HAP-1 (cell line): ENCODE data around the gene RER1.
A peak's percentile ranks its signal among the peaks of the same experiment; 100 is the strongest.

Experiments used
- DNase-seq, 2 experiments: peaks; one replicate each; pipeline ENCODE4 v3.0.0-alpha.2; 2016 to 2020; ENCODE audit warnings: low spot score in 2 of 2
- H3K27me3 ChIP-seq: fragments of 250-450 bp; sonication (Bioruptor Pico); 2 replicates; pipeline ENCODE4 v1.5.1; 2020; ENCODE audit warnings: low read depth, mild to moderate bottlenecking, moderate library complexity
- H3K36me3 ChIP-seq: fragments of 250-450 bp; sonication (Bioruptor Pico); replicated peaks from 2 replicates; pipeline ENCODE4 v1.5.1; 2020; ENCODE audit warnings: mild to moderate bottlenecking
- H3K4me1 ChIP-seq: fragments of 250-450 bp; sonication (Bioruptor Pico); 2 replicates; pipeline ENCODE4 v1.5.1; 2020; ENCODE audit warnings: mild to moderate bottlenecking
- H3K4me3 ChIP-seq: fragments of 250-450 bp; sonication (Bioruptor Pico); 2 replicates; pipeline ENCODE4 v1.5.1; 2020; ENCODE audit warnings: mild to moderate bottlenecking, moderate library complexity
- H3K9me3 ChIP-seq: fragments of 250-450 bp; sonication (Bioruptor Pico); 2 replicates; pipeline ENCODE4 v1.5.1; 2020; ENCODE audit warnings: mild to moderate bottlenecking, moderate library complexity
- in situ Hi-C: fragments of 300-500 bp; cut with MboI; formaldehyde crosslinking; loops from 3 replicates; pipeline ENCODE4 v1.14.3; 2020; ENCODE audit warnings: low sequenced_read_pairs, inconsistent platforms, mixed read lengths

The RER1 gene

GRCh38 chr1:2407991-2408275 lies 16.3 kb downstream of the RER1 start:
- Histone ChIP-seq H3K4me3 (no peak overlapping the region), H3K4me1 (no peaks in the 10 kb centered on the region; the same call in 1 of the 2 replicates), H3K27me3 (no peaks in the 10 kb centered on the region), H3K36me3 (peaks cover 71% of the 10 kb centered on the region), H3K9me3 (no peaks in the 10 kb centered on the region)
- no peak for DNase-seq
- in situ Hi-C loops: no loop called here

GRCh38 chr1:2408456-2408855 lies 16.8 kb downstream of the RER1 start:
- in situ Hi-C loops: no loop called here
- no peaks in the 10 kb centered on the region for H3K27me3 ChIP-seq
- no peak overlapping the region for H3K4me3 ChIP-seq
- peaks cover under 1% of the 10 kb centered on the region for H3K4me1 ChIP-seq
- peaks cover 66% of the 10 kb centered on the region for H3K36me3 ChIP-seq
- DNase-seq: no peak
- no peaks in the 10 kb centered on the region for H3K9me3 ChIP-seq

DNA sequence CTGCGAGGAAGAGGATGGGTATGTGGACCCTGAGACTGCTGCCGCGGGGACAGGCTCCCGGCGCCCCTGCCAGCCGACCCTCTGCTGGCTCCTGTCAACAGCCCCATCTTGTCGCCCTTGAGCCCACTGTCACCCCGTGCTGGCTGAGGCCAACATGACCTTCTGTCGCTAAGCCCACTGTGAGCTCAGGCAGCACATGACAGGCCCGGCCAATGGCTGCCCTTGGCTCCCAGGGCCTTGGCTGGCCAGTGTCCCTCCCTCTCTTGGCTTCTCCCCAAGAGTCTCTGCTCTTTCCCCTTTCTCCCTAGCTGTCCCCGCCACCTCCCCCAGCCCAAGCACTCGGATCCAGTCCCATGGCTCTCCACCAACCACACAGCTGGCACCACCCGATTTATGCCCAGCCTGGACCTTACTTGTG lies 17.2 kb downstream of the RER1 start:
- no peak for DNase-seq
- H3K4me1 ChIP-seq: peaks cover 5% of the 10 kb centered on the region
- peaks cover 62% of the 10 kb centered on the region for H3K36me3 ChIP-seq
- no peak overlapping the region for H3K4me3 ChIP-seq
- no peaks in the 10 kb centered on the region for H3K27me3 ChIP-seq
- H3K9me3 ChIP-seq: no peaks in the 10 kb centered on the region
- in situ Hi-C loops: no loop called here

DNA sequence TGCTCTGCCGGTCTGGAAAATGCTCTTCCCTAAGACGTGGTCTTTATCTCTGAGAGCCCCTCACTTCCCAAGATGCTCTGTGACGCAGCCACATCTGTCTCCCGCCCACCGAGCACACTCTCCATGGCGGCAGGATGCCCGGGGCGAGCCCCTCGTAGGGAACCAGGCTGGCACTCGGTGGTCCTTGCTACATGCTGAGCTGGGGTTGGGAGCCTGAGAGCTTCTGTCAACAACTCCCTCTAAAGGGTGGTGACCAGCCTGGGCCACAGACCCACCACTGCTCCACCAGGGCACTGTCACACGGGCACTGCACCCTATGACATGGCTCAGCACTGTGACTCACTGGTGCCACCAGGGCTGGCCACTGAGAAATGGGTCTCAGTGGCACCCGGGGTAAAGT lies 18.1 kb downstream of the RER1 start:
- in situ Hi-C loops: loop anchor here (5.0 to 10.0 kb wide), 2 partner anchors 138 to 175 kb away; partner anchors contain the start of gene PRXL2B
- no peaks in the 10 kb centered on the region for H3K9me3 ChIP-seq
- peaks cover 53% of the 10 kb centered on the region for H3K36me3 ChIP-seq
- no peak for DNase-seq
- H3K27me3 ChIP-seq: no peaks in the 10 kb centered on the region
- H3K4me3 ChIP-seq: no peak overlapping the region
- H3K4me1 ChIP-seq: peaks cover 13% of the 10 kb centered on the region

DNA sequence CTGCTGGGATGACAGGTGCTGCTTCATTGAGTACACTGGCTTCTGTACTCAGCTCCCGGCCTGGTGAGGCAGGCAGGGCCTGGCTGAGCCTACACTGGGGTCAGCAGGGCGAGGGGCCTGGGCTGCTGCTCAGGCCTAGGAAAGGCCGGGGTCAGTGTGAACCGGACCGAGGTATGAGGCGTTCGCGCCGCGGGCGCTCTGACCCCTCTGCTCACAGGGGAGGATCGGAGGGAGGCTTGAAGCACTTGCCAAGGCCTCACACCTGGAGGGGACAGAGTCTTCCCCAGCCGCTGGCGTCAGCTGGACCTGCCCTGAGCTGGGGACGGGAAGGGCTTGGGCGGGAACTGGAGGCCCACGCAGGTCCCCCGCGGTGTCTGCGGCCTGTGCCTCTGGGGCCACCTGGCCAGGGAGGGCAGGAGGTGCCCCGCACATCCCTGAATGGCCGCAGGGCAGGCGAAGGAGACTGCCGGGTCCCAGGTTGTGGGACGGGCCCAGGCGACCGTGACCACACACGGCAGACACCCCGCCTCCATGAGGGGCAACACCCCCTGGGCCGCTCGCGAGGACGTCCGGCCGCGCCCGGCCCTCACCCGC lies 20.3 kb downstream of the RER1 start:
- Histone ChIP-seq H3K4me1 (peaks cover 13% of the 10 kb centered on the region), H3K9me3 (no peaks in the 10 kb centered on the region), H3K36me3 (peaks cover 34% of the 10 kb centered on the region), H3K4me3 (peak overlapping the region; percentile 78), H3K27me3 (no peaks in the 10 kb centered on the region)
- DNase-seq: peak in 1 of 2 experiments; percentile 41
- in situ Hi-C loops: loop anchor here (5.0 to 10.0 kb wide), 2 partner anchors 135 to 173 kb away; partner anchors contain the start of gene PRXL2B

- H3K27me3 ChIP-seq: peaks cover under 1% of the 10 kb centered on the region; the same call in 1 of the 2 replicates
Observed at GRCh38 chr1:2412395-2412772, 20.7 kb downstream of the RER1 start, which contains the start of gene PEX10. TSS of gene PEX10 (minus strand) at chr1:2412564. CDS start at chr1:2412502, 62 bp downstream.

GRCh38 chr1:2412773-2413494 lies 21.3 kb downstream of the RER1 start:
- Histone ChIP-seq H3K4me1 (peaks cover 13% of the 10 kb centered on the region), H3K4me3 (peak overlapping the region; percentile 78), H3K36me3 (peaks cover 27% of the 10 kb centered on the region), H3K27me3 (peaks cover 6% of the 10 kb centered on the region), H3K9me3 (no peaks in the 10 kb centered on the region)
- DNase-seq: peak; percentile 15 to 50
- in situ Hi-C loops: loop anchor here (5.0 to 10.0 kb wide), 2 partner anchors 134 to 172 kb away; partner anchors contain the start of gene PRXL2B

More at GRCh38 chr1:2412395-2412772, 20.7 kb downstream of the RER1 start, which contains the start of gene PEX10:
- H3K36me3 ChIP-seq: peaks cover 30% of the 10 kb centered on the region
- in situ Hi-C loops: loop anchor here (5.0 to 10.0 kb wide), 2 partner anchors 135 to 172 kb away; partner anchors contain the start of gene PRXL2B
- DNase-seq: peak; percentile 91 to 99
- peak within 1 kb of the TSS; percentile 78 for H3K4me3 ChIP-seq
- H3K9me3 ChIP-seq: no peaks in the 10 kb centered on the region
- H3K4me1 ChIP-seq: peaks cover 13% of the 10 kb centered on the region

DNA sequence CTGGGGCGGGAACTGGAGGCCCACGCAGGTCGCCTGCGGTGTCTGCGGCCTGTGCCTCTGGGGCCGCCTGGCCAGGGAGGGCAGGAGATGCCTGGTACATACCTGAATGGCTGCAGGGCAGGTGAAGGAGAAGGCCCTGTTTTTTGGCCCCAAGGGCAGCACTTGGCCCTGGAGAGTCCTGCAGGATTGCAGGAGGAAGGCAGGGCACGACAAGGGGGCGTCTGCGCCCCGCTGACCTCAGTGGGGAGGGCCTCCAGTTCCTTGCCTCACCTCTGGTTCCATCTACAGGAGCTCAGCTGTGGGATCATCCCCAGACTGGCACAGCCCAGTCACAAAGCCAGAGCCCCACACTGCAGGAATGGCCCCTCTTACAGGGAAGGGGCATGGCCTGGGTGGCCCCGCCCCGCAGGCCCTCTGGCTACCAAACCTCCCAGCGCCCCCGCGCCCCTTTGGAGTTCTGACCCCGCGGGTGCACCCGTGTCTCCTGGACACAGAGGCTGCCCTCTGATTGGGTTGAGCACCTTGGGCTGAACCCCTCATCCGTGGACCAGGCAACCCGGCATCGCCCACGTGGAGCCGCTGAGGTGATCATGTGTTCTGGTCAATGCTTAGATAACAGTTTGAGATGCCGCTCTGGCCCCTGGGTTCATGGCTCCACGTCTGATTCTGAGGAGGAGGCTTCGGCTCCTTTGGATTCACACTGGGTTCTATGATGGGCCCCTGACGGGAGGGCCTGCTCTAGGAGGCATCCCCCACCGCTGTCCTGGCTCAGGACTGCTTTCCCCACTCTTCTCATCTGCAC lies 22.1 kb downstream of the RER1 start:
- no peaks in the 10 kb centered on the region for H3K9me3 ChIP-seq
- peak overlapping the region; percentile 78 for H3K4me3 ChIP-seq
- peaks cover 20% of the 10 kb centered on the region for H3K36me3 ChIP-seq
- DNase-seq: peak; percentile 26 to 61
- peaks cover 13% of the 10 kb centered on the region for H3K4me1 ChIP-seq
- in situ Hi-C loops: loop anchor here (5.0 to 10.0 kb wide), 2 partner anchors 134 to 171 kb away; partner anchors contain the start of gene PRXL2B
- peaks cover 13% of the 10 kb centered on the region for H3K27me3 ChIP-seq

DNA sequence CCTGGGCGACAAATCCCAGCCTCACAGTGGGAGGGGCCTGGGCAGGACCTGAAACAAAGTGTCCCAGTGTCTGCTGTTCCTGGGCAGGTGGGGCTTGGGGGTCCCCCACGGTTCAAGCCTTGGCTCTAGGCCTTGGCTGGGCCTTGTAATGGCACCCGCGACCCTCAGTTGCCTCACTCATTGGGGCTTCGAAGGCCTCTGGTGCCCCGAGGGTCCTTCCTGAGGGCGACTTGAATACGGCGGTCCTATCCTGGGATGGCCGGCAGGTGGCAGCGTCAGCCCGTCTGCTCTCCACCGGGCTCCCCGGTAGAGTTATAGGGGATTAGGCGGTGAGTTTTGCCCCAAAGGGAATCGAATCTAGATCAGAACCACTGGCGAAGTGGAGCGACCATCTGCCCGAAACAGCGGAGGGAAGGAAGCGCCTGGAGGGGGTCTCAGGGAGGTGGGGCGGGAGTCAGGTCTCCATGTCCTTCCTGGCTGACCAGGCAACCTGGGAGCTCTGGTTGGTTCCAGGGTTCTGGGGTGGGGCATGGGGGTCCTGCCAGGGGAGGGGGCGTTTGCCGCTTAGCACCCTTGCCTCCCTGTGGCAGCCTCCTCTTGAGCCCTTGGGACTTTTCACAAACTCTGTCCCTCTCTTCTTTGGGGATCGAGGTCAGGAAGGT lies 22.8 kb downstream of the RER1 start:
- Histone ChIP-seq H3K9me3 (no peaks in the 10 kb centered on the region), H3K4me1 (peaks cover 13% of the 10 kb centered on the region), H3K27me3 (peaks cover 21% of the 10 kb centered on the region), H3K36me3 (peaks cover 14% of the 10 kb centered on the region), H3K4me3 (peak overlapping the region; percentile 78)
- DNase-seq: peak; percentile 58 to 87
- in situ Hi-C loops: loop anchor here (5.0 to 10.0 kb wide), 2 partner anchors 133 to 170 kb away; partner anchors contain the start of gene PRXL2B

GRCh38 chr1:2415337-2415736 lies 23.7 kb downstream of the RER1 start:
- H3K36me3 ChIP-seq: peaks cover 5% of the 10 kb centered on the region
- H3K9me3 ChIP-seq: no peaks in the 10 kb centered on the region
- H3K4me3 ChIP-seq: no peak overlapping the region
- DNase-seq: no peak
- H3K4me1 ChIP-seq: peaks cover 13% of the 10 kb centered on the region
- H3K27me3 ChIP-seq: peaks cover 22% of the 10 kb centered on the region
- in situ Hi-C loops: loop anchor here (10.0 kb wide), 1 partner anchor 169 kb away; the partner anchor contains the start of gene PRXL2B

GRCh38 chr1:2415801-2416208 lies 24.2 kb downstream of the RER1 start:
- Histone ChIP-seq H3K4me1 (peaks cover 13% of the 10 kb centered on the region), H3K27me3 (peaks cover 22% of the 10 kb centered on the region), H3K9me3 (no peaks in the 10 kb centered on the region), H3K4me3 (no peak overlapping the region), H3K36me3 (peaks cover 3% of the 10 kb centered on the region)
- in situ Hi-C loops: loop anchor here (10.0 kb wide), 1 partner anchor 169 kb away; the partner anchor contains the start of gene PRXL2B
- DNase-seq: no peak

DNA sequence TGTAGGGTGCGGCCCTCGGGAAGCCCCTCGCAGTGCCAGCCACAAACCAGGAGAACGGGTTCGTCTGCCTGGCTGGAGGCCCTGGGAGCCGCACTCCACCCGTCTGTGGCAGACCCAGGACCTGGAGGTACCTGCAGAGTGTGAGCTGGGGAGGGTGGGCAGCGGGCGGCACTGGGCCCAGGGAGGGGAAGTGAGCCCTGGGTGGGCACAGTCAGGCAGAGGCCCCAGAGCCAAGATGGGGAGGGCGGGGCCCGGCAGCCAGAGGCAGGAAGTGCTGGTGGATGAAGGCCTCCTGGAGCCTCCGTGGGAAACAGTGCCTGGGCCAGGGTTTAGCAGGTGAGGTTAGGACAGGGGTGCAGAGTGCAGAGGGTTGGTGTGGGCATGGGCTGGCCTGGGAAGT lies 24.8 kb downstream of the RER1 start:
- DNase-seq: no peak
- in situ Hi-C loops: loop anchor here (10.0 kb wide), 1 partner anchor 168 kb away; the partner anchor contains the start of gene PRXL2B
- H3K9me3 ChIP-seq: no peaks in the 10 kb centered on the region
- peaks cover 3% of the 10 kb centered on the region for H3K36me3 ChIP-seq
- H3K4me1 ChIP-seq: peaks cover 13% of the 10 kb centered on the region
- peaks cover 22% of the 10 kb centered on the region for H3K27me3 ChIP-seq
- H3K4me3 ChIP-seq: no peak overlapping the region
